Activated naive CD4-positive, alpha-beta T cell treated with anti-CD3 and anti-CD28 coated beads for 36 hours (primary cell): Measurements from ENCODE around the gene SLIT1. TPM values are rescaled to one million over a fixed set of nuclear protein-coding genes. Genes with fewer than 3 reads are reported as not detected.
A peak's percentile ranks its signal among the peaks of the same experiment; 100 is the strongest.

ENCODE experiments used
- CTCF ChIA-PET: fragments of 350-600 bp; sonication (Branson Sonifier 250); formaldehyde crosslinking; loops from one replicate; lab custom pipeline; 2021; ENCODE audit warnings: antibody characterized with exemption; lab: Charles Lee
- DNase-seq: peaks from one replicate; pipeline ENCODE4 v3.0.0-alpha.2; 2020
- H3K27ac Mint-ChIP-seq: one replicate; pipeline ENCODE4 v1.8.0; 2021; ENCODE audit warnings: mild to moderate bottlenecking, mixed read lengths
- H3K27me3 Mint-ChIP-seq: one replicate; pipeline ENCODE4 v1.8.0; 2021; ENCODE audit warnings: low read depth, mixed read lengths
- H3K36me3 Mint-ChIP-seq: one replicate; pipeline ENCODE4 v1.8.0; 2021; ENCODE audit warnings: low read depth, mixed read lengths
- H3K4me1 Mint-ChIP-seq: one replicate; pipeline ENCODE4 v1.8.0; 2021; ENCODE audit warnings: low read depth, mixed read lengths
- H3K4me3 Mint-ChIP-seq: one replicate; pipeline ENCODE4 v1.8.0; 2021; ENCODE audit warnings: mild to moderate bottlenecking, moderate library complexity, mixed read lengths
- H3K9me3 Mint-ChIP-seq: one replicate; pipeline ENCODE4 v1.8.0; 2021; ENCODE audit warnings: mixed read lengths
- intact Hi-C: fragments of 100-400 bp; cut with micrococcal nuclease; formaldehyde crosslinking; loops from one replicate; pipeline ENCODE4 v1.15.1; 2023
- total RNA-seq, 2 experiments: library from RNA; stranded (reverse); gene quantifications; one replicate each; pipeline ENCODE4 v1.2.3, GENCODE V29; 2021

SLIT1 gene
- total RNA-seq, 2 experiments from 2014 or later: 0.44 to 0.60 TPM

DNA sequence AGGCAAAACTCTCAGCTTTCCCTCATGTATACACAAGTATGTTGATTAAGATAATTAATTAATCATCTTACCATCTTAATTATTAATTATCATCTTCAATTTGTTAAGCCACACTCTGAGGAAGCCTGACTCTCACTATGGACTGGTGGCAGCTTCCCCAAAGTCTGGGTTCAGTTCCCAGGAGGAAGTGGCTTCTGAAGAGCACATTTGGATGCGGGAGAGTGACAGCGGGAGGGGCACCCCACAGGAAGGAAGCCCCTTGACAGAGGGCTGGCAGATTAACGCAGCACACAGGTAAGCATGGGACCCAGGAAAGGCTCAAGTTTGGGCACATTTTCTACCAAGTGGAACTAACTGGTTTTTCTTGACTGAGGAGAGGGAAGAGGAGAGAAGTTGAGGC is 13.4 kb upstream of the SLIT1 start:
- H3K4me3 Mint-ChIP-seq: no peak overlapping the region
- H3K36me3 Mint-ChIP-seq: no peaks in the 10 kb centered on the region
- H3K4me1 Mint-ChIP-seq: peaks cover 7% of the 10 kb centered on the region
- no peak for DNase-seq
- no peaks in the 10 kb centered on the region for H3K9me3 Mint-ChIP-seq
- peaks cover 22% of the 10 kb centered on the region for H3K27me3 Mint-ChIP-seq
- no peak overlapping the region for H3K27ac Mint-ChIP-seq
- intact Hi-C loops: no loop called here
- CTCF ChIA-PET: interaction anchor here (0.6 to 13.0 kb wide), 3 partner anchors 9 to 160 kb away, joined by 3 to 170 read pairs (median 5); no protein-coding TSS in a partner anchor

DNA sequence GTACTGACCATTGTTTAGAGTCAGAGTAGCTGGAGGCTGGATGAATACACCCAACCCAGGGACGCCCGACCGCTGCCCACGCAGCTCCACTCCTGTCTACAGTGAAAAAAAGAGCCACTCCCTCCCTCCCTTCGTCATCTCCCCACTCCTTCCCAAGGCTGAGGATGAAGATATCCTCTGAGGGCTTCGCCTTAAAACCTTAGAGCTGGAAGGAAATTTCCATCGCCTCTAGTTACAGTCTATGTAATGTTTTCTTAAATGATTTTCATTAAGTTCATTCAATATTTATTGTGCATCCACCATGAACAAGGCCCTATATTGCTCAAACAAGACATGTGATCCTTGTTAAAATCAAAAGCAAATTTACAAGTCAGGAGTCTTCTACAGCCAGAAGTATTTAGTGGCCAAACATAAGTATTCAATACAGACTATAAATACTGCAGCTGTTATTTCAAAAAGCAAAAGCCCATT is 11.3 kb upstream of the SLIT1 start:
- intact Hi-C loops: no loop called here
- H3K27me3 Mint-ChIP-seq: peaks cover 18% of the 10 kb centered on the region
- no peaks in the 10 kb centered on the region for H3K9me3 Mint-ChIP-seq
- DNase-seq: no peak
- no peaks in the 10 kb centered on the region for H3K36me3 Mint-ChIP-seq
- CTCF ChIA-PET: interaction anchor here (0.7 to 13.0 kb wide), 22 partner anchors 11 to 533 kb away, joined by 3 to 170 read pairs (median 4); no protein-coding TSS in a partner anchor
- H3K27ac Mint-ChIP-seq: no peak overlapping the region
- peaks cover 7% of the 10 kb centered on the region for H3K4me1 Mint-ChIP-seq
- peak overlapping the region; percentile 13 for H3K4me3 Mint-ChIP-seq

DNA sequence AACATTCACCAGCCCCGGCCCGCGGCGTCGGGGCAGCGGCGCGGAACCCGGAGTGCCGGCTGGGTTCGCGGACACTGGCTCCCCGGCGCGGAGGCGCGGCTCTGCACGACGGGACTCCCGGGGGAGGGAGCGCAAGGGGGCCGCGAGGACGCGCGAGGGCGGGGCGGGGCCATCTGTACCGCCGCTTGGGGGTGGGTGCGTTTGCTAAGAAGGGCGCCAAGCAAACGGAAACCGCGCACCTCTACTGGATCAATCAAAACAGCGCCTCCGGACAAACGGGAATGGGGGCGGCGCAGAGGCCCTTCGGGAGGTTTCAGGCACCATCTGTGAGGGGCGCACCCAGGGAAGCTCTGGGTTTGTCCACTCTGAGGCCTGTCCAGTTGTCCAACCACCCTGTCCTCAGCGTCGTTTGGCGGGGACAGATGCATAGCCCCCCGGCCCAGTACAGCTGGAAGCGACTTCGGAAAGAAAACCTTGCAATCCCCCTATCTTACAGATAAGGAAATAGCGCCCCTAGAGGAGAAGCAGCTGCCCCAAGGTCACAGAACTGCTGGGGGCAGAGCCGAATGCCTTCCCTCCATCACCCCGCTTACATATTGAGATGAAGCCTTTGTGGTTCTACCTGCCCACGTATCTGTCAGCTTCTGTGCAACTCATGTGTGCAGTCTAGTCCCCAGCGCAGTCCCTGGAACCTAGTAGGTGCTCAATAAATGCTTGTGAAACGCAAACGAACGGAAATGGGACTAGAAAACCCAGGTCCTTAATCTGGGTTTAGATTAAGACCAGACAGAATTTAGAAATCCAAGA is 10.7 kb upstream of the SLIT1 start:
- no peak overlapping the region for H3K27ac Mint-ChIP-seq
- no peaks in the 10 kb centered on the region for H3K36me3 Mint-ChIP-seq
- DNase-seq: peak; percentile 67
- H3K9me3 Mint-ChIP-seq: no peaks in the 10 kb centered on the region
- intact Hi-C loops: no loop called here
- H3K4me3 Mint-ChIP-seq: peak overlapping the region; percentile 65
- CTCF ChIA-PET: interaction anchor here (0.7 to 13.0 kb wide), 22 partner anchors 12 to 553 kb away, joined by 3 to 170 read pairs (median 4); no protein-coding TSS in a partner anchor
- peaks cover 7% of the 10 kb centered on the region for H3K4me1 Mint-ChIP-seq
- H3K27me3 Mint-ChIP-seq: peaks cover 19% of the 10 kb centered on the region

DNA sequence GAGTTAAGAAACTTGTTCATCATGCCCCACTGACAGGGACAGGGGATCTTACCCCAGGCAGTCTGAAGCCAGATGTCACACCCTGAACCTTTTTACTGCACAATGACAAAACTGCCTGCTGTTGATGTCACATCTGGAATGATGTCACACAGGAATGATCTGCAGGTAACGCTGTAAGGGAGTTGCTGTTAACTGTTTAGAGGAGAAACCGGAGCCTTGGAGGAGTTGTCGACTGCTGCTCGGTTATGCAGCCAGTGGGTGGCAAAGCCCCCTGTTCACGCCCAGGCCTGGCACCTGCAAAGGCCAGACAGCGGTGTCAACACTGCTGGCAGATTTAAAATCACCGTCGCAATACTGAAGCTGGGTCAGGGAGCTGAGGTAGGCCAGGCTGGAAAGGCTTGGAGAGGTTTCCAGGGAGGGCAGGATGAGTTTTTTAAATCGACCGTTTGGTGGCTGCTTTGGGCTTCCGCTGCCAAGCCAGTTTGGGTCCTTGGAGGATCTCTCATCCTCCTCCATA is 10.0 kb upstream of the SLIT1 start:
- intact Hi-C loops: no loop called here
- H3K27ac Mint-ChIP-seq: no peak overlapping the region
- no peaks in the 10 kb centered on the region for H3K9me3 Mint-ChIP-seq
- peaks cover 7% of the 10 kb centered on the region for H3K4me1 Mint-ChIP-seq
- CTCF ChIA-PET: interaction anchor here (1.1 to 13.0 kb wide), 12 partner anchors 13 to 171 kb away, joined by 3 to 170 read pairs (median 8); no protein-coding TSS in a partner anchor
- DNase-seq: no peak
- H3K36me3 Mint-ChIP-seq: no peaks in the 10 kb centered on the region
- H3K27me3 Mint-ChIP-seq: peaks cover 17% of the 10 kb centered on the region
- H3K4me3 Mint-ChIP-seq: peak overlapping the region; percentile 65

DNA sequence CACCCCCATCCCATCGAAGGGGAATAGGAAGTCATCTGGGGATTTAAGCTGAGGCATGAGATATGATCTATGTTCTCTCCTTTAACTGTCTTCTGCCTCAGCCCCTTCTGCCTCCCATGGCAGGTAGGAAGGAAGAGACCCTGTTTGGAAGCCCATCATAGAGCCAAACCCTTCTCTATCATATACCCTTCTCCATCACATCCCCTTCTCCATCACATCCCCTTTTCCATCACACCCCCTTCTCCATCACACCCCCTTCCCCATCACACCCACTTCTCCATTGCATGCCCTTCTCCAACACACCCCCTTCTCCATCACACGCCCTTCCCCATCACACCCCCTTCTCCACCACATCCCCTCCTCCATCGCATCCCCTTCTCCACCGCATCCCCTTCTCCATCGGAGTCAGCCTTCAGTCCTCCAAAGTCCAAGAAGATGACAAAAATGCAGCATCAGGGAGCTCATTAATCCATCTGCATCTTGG is 7.2 kb upstream of the SLIT1 start:
- no peaks in the 10 kb centered on the region for H3K36me3 Mint-ChIP-seq
- intact Hi-C loops: no loop called here
- DNase-seq: no peak
- no peak overlapping the region for H3K27ac Mint-ChIP-seq
- H3K9me3 Mint-ChIP-seq: no peaks in the 10 kb centered on the region
- peaks cover 23% of the 10 kb centered on the region for H3K27me3 Mint-ChIP-seq
- H3K4me3 Mint-ChIP-seq: no peak overlapping the region
- CTCF ChIA-PET: interaction anchor here (0.7 to 13.0 kb wide), 4 partner anchors 15 to 120 kb away, joined by 3 to 170 read pairs (median 10); no protein-coding TSS in a partner anchor
- peaks cover 7% of the 10 kb centered on the region for H3K4me1 Mint-ChIP-seq

DNA sequence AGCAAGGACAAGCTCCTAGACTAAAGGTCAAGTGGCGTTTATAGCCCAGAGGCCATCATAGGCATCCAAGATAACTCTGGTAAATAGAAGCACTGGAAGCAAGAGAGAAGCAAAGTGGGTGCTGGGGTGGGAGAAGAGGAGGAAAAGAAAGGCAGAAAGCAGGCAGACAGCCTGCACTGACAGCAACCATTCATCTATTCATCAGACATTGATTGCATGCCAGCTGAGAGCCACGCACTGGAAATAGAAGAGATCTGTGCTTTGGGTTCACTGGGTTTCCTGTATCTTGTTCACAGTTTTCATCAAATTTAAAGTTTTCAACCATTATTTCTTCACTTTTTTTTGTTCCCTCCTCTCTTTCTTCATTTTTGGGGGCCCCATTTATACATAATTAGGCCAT is 4.7 kb upstream of the SLIT1 start:
- H3K27me3 Mint-ChIP-seq: peaks cover 35% of the 10 kb centered on the region

DNA sequence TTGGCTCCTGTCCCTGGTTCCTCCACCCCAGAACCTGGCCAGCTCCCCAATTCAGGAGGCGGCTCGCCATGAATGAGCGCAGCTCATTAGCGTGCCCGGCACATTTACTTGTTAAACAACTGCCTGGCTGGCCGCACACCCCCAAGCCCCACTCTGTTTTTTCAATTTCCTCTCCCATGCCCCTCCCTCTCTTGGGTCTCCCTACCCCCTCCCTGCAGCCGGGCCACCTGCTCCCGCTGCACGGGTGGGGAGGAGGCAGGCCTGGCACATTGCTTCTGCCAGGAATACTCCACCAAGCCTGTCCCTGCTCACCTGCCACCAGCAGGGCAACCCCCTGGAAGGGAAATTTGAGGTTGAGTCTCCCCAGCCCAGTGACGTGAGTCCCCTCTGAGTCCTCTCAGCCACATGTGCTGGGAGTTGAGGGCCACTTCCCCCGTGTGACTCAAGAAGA is 2.5 kb upstream of the SLIT1 start:
- CTCF ChIA-PET: interaction anchor here (1.7 kb wide), 1 partner anchor 22 kb away, joined by 5 read pairs; no protein-coding TSS in a partner anchor
- Mint-ChIP-seq H3K9me3 (no peaks in the 10 kb centered on the region), H3K4me3 (no peak overlapping the region), H3K27ac (no peak overlapping the region), H3K4me1 (peaks cover 7% of the 10 kb centered on the region), H3K27me3 (peaks cover 49% of the 10 kb centered on the region), H3K36me3 (no peaks in the 10 kb centered on the region)
- no peak for DNase-seq
- intact Hi-C loops: no loop called here

More for the DNA sequence above, 4.7 kb upstream of the SLIT1 start:
- H3K4me3 Mint-ChIP-seq: no peak overlapping the region
- DNase-seq: no peak
- H3K27ac Mint-ChIP-seq: no peak overlapping the region
- CTCF ChIA-PET: interaction anchor here (0.6 to 13.0 kb wide), 4 partner anchors 7 to 423 kb away, joined by 3 to 170 read pairs (median 4); no protein-coding TSS in a partner anchor
- H3K4me1 Mint-ChIP-seq: peaks cover 3% of the 10 kb centered on the region
- intact Hi-C loops: no loop called here
- no peaks in the 10 kb centered on the region for H3K36me3 Mint-ChIP-seq
- no peaks in the 10 kb centered on the region for H3K9me3 Mint-ChIP-seq

DNA sequence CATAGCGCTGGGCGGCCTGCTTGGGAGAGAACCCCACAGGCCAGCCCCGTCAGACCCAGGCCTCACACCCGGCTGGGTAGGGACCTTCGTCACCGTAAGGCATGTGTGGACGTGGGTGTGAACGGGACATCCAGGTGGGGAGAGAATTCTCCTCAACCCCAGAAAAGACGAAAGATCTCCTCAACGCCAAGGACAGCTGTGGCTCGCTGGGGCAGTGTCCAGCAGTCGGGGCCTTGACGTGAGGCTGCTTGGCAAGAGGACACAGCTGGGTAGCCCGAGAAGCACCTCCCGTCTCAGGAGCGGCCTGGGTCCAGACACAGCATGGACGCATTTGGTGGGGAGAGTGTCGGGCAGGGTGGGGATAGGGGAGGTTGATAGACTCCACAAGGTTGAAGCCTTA is 1.2 kb upstream of the SLIT1 start:
- no peak for DNase-seq
- Mint-ChIP-seq H3K27ac (no peak overlapping the region), H3K9me3 (no peaks in the 10 kb centered on the region), H3K4me3 (no peak overlapping the region), H3K36me3 (no peaks in the 10 kb centered on the region), H3K27me3 (peaks cover 58% of the 10 kb centered on the region), H3K4me1 (peaks cover 7% of the 10 kb centered on the region)
- intact Hi-C loops: no loop called here
- CTCF ChIA-PET: interaction anchor here (0.7 to 1.7 kb wide), 2 partner anchors 23 to 114 kb away, joined by 4 to 5 read pairs; no protein-coding TSS in a partner anchor

DNA sequence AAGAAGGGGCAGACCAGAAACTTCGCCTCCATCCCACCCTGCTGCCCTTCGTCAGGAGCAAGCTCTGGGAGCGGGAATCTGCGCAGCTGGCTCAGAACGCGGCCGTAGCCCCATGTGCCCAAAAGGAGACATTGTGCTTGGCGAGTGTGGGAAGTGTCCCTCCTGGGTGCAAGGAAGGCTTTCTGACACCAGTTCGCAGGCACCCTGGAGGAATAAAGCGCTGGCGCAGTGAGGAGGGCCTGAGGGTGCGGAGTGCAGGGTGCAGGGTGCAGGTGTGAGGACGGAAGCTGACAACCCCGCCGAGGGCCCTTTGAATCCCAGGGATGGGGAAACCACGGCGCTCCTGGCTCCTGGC is 811 bp downstream of the SLIT1 start:
- CTCF ChIA-PET: interaction anchor here (1.6 kb wide), 1 partner anchor 23 kb away, joined by 3 read pairs; no protein-coding TSS in a partner anchor

DNA sequence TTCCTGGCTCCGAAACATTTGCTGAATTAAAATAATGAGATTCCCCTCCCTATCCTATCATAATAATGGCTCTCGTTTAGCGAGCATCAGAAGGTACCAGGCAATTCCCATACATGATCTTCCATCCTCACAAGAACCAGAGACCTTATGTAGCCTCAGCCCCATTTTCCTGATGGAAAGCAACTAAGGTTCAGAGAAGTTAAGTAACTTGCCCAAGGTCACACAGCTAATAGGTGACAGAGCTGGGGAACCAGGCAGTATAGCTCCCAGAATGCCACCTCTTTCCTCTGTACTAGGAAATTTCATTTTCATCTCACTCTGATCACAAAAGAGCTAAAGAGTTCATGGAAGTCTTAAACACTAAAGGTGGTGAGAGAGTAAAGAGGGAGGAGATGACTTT is 2.4 kb downstream of the SLIT1 start:
- H3K27ac Mint-ChIP-seq: no peak overlapping the region
- CTCF ChIA-PET: interaction anchor here (0.7 to 1.6 kb wide), 2 partner anchors 25 to 158 kb away, joined by 3 read pairs; no protein-coding TSS in a partner anchor
- H3K27me3 Mint-ChIP-seq: peaks cover 60% of the 10 kb centered on the region
- no peak for DNase-seq
- no peak overlapping the region for H3K4me3 Mint-ChIP-seq
- H3K36me3 Mint-ChIP-seq: no peaks in the 10 kb centered on the region
- no peaks in the 10 kb centered on the region for H3K9me3 Mint-ChIP-seq
- H3K4me1 Mint-ChIP-seq: peaks cover 7% of the 10 kb centered on the region
- intact Hi-C loops: loop anchor here (5.0 kb wide), 1 partner anchor 46 kb away; no protein-coding TSS in a partner anchor

More for the DNA sequence above, 811 bp downstream of the SLIT1 start:
- Mint-ChIP-seq H3K4me1 (peaks cover 7% of the 10 kb centered on the region), H3K9me3 (no peaks in the 10 kb centered on the region), H3K27me3 (peaks cover 63% of the 10 kb centered on the region), H3K36me3 (no peaks in the 10 kb centered on the region), H3K27ac (no peak overlapping the region), H3K4me3 (no peak overlapping the region)
- intact Hi-C loops: loop anchor here (5.0 kb wide), 1 partner anchor 48 kb away; no protein-coding TSS in a partner anchor
- DNase-seq: no peak

DNA sequence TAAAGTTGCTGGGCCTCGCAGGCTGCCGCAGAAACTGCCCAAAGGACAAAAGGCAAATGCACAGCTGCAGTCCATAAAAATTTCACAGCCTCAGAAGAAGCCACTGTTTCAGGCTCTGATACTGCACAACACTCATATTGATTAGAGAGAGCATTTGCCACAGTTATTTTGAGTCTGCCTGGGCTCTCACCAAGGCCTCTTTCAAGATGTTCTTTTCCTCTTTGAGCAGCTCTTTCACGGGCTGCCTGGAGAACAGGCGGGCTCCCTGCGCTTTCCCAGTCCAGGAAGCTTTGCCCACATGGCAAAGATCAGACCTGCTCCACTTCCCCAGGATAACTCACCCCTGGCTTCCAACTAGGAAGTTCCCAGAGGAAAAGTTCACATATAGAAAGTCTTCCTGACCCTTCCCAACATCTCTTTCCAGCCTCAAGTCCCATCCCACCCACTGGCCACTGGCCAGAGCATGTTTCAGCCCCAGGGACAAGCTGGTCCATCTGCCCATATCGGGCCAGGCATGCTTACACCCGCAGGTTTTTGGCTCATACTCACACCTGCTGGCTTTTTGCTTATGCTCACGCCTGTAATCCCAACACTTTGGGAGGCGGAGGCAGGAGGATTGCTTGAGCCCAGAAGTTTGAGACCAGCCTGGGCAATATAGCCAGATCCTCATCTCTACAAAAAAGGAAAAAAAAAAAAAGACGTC is 3.3 kb downstream of the SLIT1 start:
- Mint-ChIP-seq H3K36me3 (no peaks in the 10 kb centered on the region), H3K9me3 (no peaks in the 10 kb centered on the region), H3K4me3 (no peak overlapping the region), H3K4me1 (peaks cover 7% of the 10 kb centered on the region), H3K27me3 (peaks cover 57% of the 10 kb centered on the region), H3K27ac (no peak overlapping the region)
- intact Hi-C loops: loop anchor here (5.0 kb wide), 1 partner anchor 45 kb away; no protein-coding TSS in a partner anchor
- CTCF ChIA-PET: interaction anchor here (0.5 kb wide), 1 partner anchor 96 kb away, joined by 4 read pairs; no protein-coding TSS in a partner anchor
- no peak for DNase-seq
